K562 (cell line): ENCODE results near the gene ENSA. TPM values are rescaled to one million over a fixed set of nuclear protein-coding genes. Genes with fewer than 3 reads are reported as not detected.

Source experiments
- BRCA1 ChIP-seq, 2 experiments: fragments of 450-650 bp in 1 of 2; sonication (generic) in 1 of 2; formaldehyde crosslinking in 1 of 2; IDR thresholded peaks; 2 replicates each; pipeline versions ENCODE4 v1.5.0 to v1.6.1; 2017 to 2020; ENCODE audit warnings: mild to moderate bottlenecking in 1 of 2, missing genetic modification reagents in 1 of 2
- DACH1 ChIP-seq: fragments of 450-650 bp; IDR thresholded peaks from 2 replicates; pipeline ENCODE4 v1.6.1; 2018; ENCODE audit not compliant: partially characterized antibody
- GABPA ChIP-seq: fragments of 200-800 bp; sonication (Bioruptor generic); conservative IDR thresholded peaks from 2 replicates; pipeline ENCODE4 v1.6.1; 2016; ENCODE audit warnings: low read depth, missing genetic modification characterization, missing compliant biosample characterization
- GABPB2 ChIP-seq: fragments of 250-450 bp; sonication (Bioruptor Pico); conservative IDR thresholded peaks from 2 replicates; pipeline ENCODE4 v1.5.1; 2021; ENCODE audit warnings: mild to moderate bottlenecking
- GATAD2A ChIP-seq: fragments of 450-650 bp; IDR thresholded peaks from 2 replicates; pipeline ENCODE4 v1.6.1; 2017
- HDAC3 ChIP-seq: fragments of 450-650 bp; IDR thresholded peaks from 2 replicates; pipeline ENCODE4 v1.6.1; 2018; ENCODE audit warnings: borderline replicate concordance, mild to moderate bottlenecking, moderate library complexity; ENCODE audit not compliant: partially characterized antibody
- HES1 ChIP-seq: fragments of 450-650 bp; IDR thresholded peaks from 2 replicates; pipeline ENCODE4 v1.6.1; 2016; ENCODE audit warnings: low read depth, mild to moderate bottlenecking, moderate library complexity
- ID3 ChIP-seq, 2 experiments: fragments of 250-450 bp in 1 of 2; fragments of 450-650 bp in 1 of 2; sonication (Bioruptor Pico) in 1 of 2; IDR thresholded peaks; 2 replicates each; pipeline versions ENCODE4 v1.6.1 to v1.8.0; 2016 to 2021; ENCODE audit warnings: mild to moderate bottlenecking in 2 of 2, moderate library complexity in 2 of 2, missing compliant biosample characterization in 1 of 2, missing genetic modification characterization in 1 of 2
- KDM5B ChIP-seq: fragments of 200-600 bp; sonication (generic); IDR thresholded peaks from 2 replicates; pipeline ENCODE4 v1.6.1; 2012; ENCODE audit warnings: low read depth, mild to moderate bottlenecking, moderate library complexity, low read length, control low read depth, inconsistent platforms; ENCODE audit not compliant: insufficient replicate concordance
- MECOM ChIP-seq: fragments of 250-450 bp; sonication (Bioruptor Pico); IDR thresholded peaks from 2 replicates; pipeline ENCODE4 v1.8.0; 2022; ENCODE audit warnings: inconsistent platforms
- MITF ChIP-seq: IDR thresholded peaks from 2 replicates; pipeline ENCODE4 v1.6.1; 2014; ENCODE audit warnings: antibody characterized with exemption
- MLLT1 ChIP-seq, 2 experiments: fragments of 450-650 bp; IDR thresholded peaks; 2 replicates each; pipeline ENCODE4 v1.6.1; 2016
- NELFE ChIP-seq: IDR thresholded peaks from 2 replicates; pipeline ENCODE4 v1.6.1; 2011; ENCODE audit warnings: mild to moderate bottlenecking; ENCODE audit not compliant: insufficient read depth, insufficient read length
- PHF21A ChIP-seq: fragments of 450-650 bp; IDR thresholded peaks from 2 replicates; pipeline ENCODE4 v1.6.1; 2017; ENCODE audit warnings: low read depth, borderline replicate concordance
- RBM17 ChIP-seq: fragments of 200-400 bp; formaldehyde crosslinking; IDR thresholded peaks from 2 replicates; pipeline ENCODE4 v1.6.1; 2017; ENCODE audit warnings: low read depth, mild to moderate bottlenecking, low read length, borderline replicate concordance
- RBM25 ChIP-seq: fragments of 200-400 bp; formaldehyde crosslinking; IDR thresholded peaks from 2 replicates; pipeline ENCODE4 v1.6.1; 2018; ENCODE audit warnings: low read length, low read depth, moderate library complexity; ENCODE audit not compliant: severe bottlenecking
- SMAD4 ChIP-seq: fragments of 250-450 bp; sonication (Bioruptor Pico); conservative IDR thresholded peaks from 2 replicates; pipeline ENCODE4 v1.8.0; 2021; ENCODE audit warnings: inconsistent platforms, mild to moderate bottlenecking, moderate library complexity
- TGIF2 ChIP-seq: sonication (generic); formaldehyde crosslinking; IDR thresholded peaks from 2 replicates; pipeline ENCODE4 v1.8.1; 2022; ENCODE audit warnings: mild to moderate bottlenecking, missing genetic modification reagents, moderate library complexity
- XRCC4 ChIP-seq: IDR thresholded peaks from one replicate; pipeline ENCODE4 v1.6.1; 2011; ENCODE audit not compliant: insufficient read depth, insufficient read length; ENCODE audit errors: extremely low read depth
- ZFP1 ChIP-seq: fragments of 450-650 bp; formaldehyde crosslinking; IDR thresholded peaks from 2 replicates; pipeline ENCODE4 v1.4.0; 2020; ENCODE audit warnings: mild to moderate bottlenecking, mixed read lengths
- ZFP36 ChIP-seq: fragments of 150-350 bp; IDR thresholded peaks from 2 replicates; pipeline ENCODE4 v1.6.1; 2018; ENCODE audit warnings: low read length, low read depth; ENCODE audit not compliant: partially characterized antibody
- ZNF282 ChIP-seq: sonication (generic); formaldehyde crosslinking; IDR thresholded peaks from 2 replicates; pipeline ENCODE4 v1.8.1; 2023; ENCODE audit warnings: missing genetic modification reagents
- ZNF57 ChIP-seq: fragments of 450-650 bp; formaldehyde crosslinking; IDR thresholded peaks from 2 replicates; pipeline ENCODE4 v1.4.0; 2020; ENCODE audit warnings: mild to moderate bottlenecking, moderate library complexity
- polyA plus RNA-seq, 8 experiments: library from polyadenylated mRNA; depleted of rRNA in 4 of 8; stranded (reverse) in 5 of 8; unstranded in 3 of 8; fragments of >200 nt; fragmentation: Nextera tagmentation in 2 of 8; fragmentation: Illumina TruSeq in 1 of 8; extraction: Ambion mirVana in 2 of 8; extraction: Trizol in 1 of 8; gene quantifications; 2 replicates each; pipeline versions ENCODE4 v1.2.1 to v1.2.3, GENCODE V29; 2011 to 2014; ENCODE audit warnings: inconsistent platforms in 1 of 8, missing spikeins in 1 of 8
- total RNA-seq, 7 experiments: library from RNA; depleted of rRNA in 6 of 7; stranded (reverse); fragments of >200 nt in 6 of 7; fragmentation: Illumina TruSeq in 2 of 7; extraction: Trizol in 2 of 7; gene quantifications; 2 replicates each; pipeline versions ENCODE4 v1.2.1 to v1.2.3, GENCODE V29; 2011 to 2021; ENCODE audit warnings: low replicate concordance in 1 of 7

ENSA gene
- total and polyA plus RNA-seq, 9 of the 15 experiments (the other 6 are each of a cell fraction or from before 2014, with no cell fraction given) = 68.1 to 605 (median 188) TPM

GRCh38 chr1:150629115-150629928 lies at the start of gene ENSA (continued):
- no peak for TF ChIP-seq GABPB2 (CRISPR knock-in tag)
- no peak; the same call in 1 of the 2 replicates for TF ChIP-seq PHF21A
- no peak for TF ChIP-seq MITF
- TF ChIP-seq XRCC4 = no peak
- no peak; the same call in 1 of the 2 replicates for TF ChIP-seq GABPA
- no peak for TF ChIP-seq HDAC3
- TF ChIP-seq KDM5B = peak; percentile 73
- 0 out of 2 replicates have a peak, but pooled peaks have one; percentile 8 for TF ChIP-seq HES1
- TF ChIP-seq DACH1 = no peak
- TF ChIP-seq TGIF2 (CRISPR knock-in tag) = no peak
- TF ChIP-seq GATAD2A = no peak; the same call in 1 of the 2 replicates
- no peak for TF ChIP-seq ZFP36
- TF ChIP-seq RBM25 = peak; percentile 91
- TF ChIP-seq RBM17 = no peak
- no peak for TF ChIP-seq ZNF282
- no peak for TF ChIP-seq SMAD4
- no peak for TF ChIP-seq BRCA1 (IDR thresholded peaks at IDR 0.05)
- no peak for TF ChIP-seq BRCA1 (CRISPR knock-in tag; IDR thresholded peaks at IDR 0.05)
- peak; percentile 7 to 96; a peak in 2 of 4 replicates for TF ChIP-seq MLLT1 (IDR thresholded peaks at IDR 0.05)
- TF ChIP-seq NELFE = no peak
- no peak for TF ChIP-seq ZNF57 (CRISPR knock-in tag)
- TF ChIP-seq ZFP1 (CRISPR knock-in tag) = no peak
- TF ChIP-seq MECOM (CRISPR knock-in tag) = no peak
- TF ChIP-seq ID3 (CRISPR knock-in tag; IDR thresholded peaks at IDR 0.05) = no peak
- TF ChIP-seq ID3 (tag; IDR thresholded peaks at IDR 0.05) = no peak
